ENCODE data around the gene DUSP1.

DNA sequence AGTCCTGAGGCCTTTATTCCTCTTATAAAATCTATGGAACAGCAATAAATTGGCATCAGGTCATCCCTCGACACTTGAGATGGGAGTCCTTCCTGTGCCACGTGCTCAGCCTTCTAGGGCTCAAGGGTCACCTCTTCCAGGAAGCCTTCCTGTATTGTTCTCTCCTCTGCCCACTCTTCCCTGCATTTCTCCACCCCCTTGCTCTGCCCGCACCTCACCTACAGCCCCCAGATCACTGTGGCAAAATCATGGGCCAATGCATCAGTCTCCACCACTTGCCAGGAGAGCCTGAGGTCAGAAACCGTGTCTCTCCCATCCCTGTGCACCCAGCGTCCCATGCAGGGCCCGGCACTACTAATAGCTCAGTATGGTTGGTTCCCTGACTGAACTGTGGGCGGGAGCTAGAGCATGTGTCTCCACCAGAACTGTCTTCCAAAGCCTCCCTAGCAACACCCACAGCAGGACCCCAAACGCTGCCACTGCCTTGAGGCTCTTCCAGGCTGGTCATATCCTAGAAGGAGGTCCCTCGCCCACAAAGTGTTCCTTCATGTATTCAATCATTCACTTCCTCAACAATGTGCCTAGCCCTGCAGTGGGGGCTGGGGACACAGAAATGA is 13.5 kb downstream of the DUSP1 start:
- TF ChIP-seq TAF1 (IDR thresholded peaks at IDR 0.05; ENCODE audit: low read depth) (no peak), EP300 (IDR thresholded peaks at IDR 0.05; ENCODE audit: borderline replicate concordance) (no peak)

Data from Ishikawa (cell line).